GM19395 (cell line): ENCODE results near the gene GALNT4.

Source experiments
- ATAC-seq: cut with Tn5 transposase; IDR thresholded peaks from one replicate; pipeline ENCODE4 v1.9.1; 2021; ENCODE audit warnings: mild to moderate bottlenecking, moderate library complexity; ENCODE audit not compliant: unreplicated experiment

Gene GALNT4

DNA sequence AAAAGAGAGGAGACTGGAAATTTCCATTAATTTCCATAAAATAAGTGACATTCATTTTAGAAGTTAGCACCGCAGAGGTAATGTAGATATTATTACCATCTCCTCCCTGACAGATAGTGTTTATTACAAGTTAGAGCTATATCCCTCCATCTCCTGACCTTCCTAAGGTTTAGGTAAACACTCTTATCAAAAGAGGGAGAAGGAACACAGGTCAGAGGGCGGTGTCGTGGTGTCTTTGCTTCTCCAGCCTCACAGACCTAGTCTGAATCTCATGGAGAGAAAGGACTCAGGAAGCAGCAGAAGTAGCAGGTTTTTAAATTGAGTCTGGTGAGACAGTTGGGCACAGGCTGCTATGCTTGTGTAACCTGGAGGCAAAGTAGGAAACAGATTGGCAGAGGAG, 12.8 kb upstream of the GALNT4 start:
- ATAC-seq: no peak

GRCh38 chr12:89529738-89530137, 5.1 kb upstream of the GALNT4 start:
- ATAC-seq: no peak

DNA sequence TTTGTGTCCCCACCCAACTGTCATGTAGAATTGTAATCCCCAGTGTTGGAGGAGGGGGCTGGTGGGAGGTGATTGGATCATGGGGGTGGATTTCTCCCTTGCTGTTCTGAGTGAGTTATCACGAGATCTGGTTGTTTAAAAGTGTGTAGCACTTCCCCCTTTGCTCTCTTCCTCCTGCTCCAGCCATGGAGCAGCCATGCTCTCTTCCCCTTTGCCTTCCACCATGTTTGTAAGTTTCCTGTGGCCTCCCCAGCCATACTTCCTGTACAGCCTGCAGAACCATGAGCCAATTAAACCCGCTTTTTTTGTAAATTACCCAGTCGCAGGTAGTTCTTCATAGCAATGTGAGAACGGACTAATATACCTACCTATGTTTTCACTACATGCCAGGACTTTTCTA, 3.8 kb upstream of the GALNT4 start:
- no peak for ATAC-seq

DNA sequence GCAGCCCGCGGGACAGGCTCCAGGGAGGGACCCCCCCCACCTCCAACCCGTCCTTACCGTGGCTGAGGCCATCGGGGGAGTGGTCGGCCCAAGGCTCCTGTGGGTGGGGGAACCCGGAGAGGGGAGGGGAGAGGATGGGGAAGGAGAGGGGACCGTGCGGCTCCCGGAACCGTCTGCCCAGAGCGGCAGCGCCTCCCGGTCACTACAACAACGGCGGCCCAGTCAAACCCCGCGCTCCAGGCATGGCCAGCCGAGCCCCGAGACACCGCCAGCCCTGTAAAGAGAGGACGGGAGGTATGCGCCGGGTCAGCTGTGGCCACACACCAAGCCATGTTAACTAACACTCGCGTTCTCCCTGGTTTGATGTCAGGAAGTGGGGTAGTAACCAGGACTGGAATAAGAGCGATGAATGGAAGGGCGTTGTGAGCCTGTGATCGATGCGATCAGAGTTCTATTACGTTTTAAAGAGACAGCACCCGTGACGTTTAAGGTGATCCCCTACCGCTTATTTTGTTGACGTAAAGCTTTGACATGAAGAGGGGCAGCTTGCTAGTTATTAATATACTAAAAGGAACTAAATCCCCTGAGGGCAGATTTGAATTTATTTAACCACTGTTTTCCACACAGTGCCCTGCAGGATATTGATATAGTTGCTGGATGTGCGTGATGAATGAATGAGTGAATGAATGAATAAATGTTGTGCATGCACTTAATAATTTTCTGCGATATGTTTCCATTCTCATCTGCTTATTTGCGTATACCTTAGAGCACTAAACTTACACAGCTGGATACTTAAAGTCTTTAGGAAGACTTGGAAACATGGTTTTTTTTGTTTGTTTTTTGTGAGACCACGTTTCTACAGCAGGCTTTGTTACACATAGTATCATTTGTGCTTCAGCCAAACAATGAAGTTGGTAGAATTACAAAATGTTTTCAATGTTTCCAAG, 1.5 kb upstream of the GALNT4 start, which contains the start of gene POC1B:
TSS of gene POC1B (minus strand) at position 224 of the 947 bp plus-strand sequence. CDS start at position 72, 152 bp downstream.
- peak; percentile 68 for ATAC-seq

DNA sequence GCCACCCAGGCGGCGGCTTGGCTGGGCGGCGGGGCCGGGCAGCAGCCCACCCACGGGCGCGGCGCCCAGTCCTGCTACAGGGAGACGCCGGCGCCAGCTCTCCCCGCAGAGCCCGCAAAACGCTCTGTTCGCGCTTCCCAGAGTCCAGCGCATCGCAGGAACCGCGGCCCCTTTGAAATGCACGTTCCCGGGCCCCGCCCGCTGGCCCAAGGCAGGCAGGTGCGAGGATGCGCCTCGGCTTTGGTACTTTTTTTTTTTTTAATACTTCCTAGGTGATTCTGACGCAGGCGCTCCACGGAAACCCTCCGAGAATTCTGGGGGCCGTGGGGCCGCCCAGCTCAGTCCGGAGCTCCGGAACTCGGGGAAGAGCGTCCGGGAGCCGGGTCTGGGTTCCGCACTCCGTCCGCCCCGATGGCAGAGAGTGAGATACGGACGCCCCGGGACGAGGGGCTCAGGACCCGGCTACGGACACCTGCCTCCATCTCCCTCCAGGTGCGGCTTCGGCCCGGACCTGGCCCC, 768 bp upstream of the GALNT4 start:
- peak; percentile 36 for ATAC-seq

- ATAC-seq: no peak
These were observed 604 bp downstream of the GALNT4 start for GRCh38 chr12:89523843-89524540.

GRCh38 chr12:89523393-89523792, 1.2 kb downstream of the GALNT4 start:
- no peak for ATAC-seq

DNA sequence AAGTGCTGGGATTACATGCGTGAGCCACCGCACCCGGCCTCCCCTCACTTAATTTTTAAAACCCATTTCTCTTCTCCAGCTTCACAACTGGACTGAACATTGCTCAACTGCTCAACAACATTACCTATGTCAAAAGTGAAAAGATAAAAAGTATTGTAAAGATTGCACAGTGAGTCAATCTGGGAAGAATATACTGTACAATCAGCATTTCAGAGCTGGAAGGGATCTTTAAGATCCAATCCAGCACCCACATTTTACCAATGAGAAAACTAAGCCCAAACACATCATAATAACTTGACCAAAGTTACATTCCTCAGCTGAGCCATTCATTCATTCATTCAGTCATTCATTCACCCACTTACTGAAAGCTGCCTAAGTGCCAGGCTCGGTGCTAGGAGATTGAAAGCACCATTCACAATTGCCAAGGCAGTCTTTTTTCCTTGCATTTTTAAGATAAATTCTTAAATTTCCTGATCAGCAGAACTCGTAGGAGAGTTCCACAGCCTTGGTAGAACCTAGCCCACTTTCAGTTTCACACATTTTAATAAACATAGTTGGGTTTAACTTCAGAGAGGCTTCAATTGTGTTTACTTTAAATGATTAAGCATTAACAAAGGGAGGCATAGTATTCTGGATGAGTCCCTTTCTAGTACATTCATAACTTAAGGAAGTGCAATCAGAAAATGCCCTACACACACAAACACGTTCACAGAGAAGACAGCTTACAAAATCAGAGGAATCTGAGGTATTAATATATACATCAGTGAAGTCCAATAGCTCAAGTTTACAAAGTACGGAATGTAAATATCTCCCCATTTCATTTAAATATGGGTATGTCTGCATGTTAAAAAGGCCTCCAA, 3.0 kb downstream of the GALNT4 start:
- ATAC-seq: no peak

- ATAC-seq: no peak
These were observed 6.9 kb downstream of the GALNT4 start for GRCh38 chr12:89517720-89518119.

DNA sequence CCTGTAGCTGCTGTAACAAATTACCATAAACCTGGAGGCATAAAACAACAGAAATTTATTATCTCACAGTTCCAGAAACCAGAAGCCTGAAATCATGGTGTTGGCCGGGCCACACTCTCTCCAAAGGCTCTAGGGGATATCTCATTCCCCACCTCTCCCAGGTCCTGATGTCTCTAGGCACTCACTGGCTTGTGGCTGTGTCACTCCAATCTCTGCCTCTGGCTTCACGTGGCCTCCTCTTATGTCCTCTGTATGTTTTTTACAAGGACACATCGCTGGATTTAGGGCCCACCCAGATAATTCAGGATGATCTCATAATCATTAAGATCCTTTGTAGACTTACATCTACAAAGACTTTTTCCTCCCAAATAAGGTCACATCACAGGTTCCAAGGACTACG, 8.0 kb downstream of the GALNT4 start:
- ATAC-seq: no peak

GRCh38 chr12:89514751-89515150, 9.8 kb downstream of the GALNT4 start:
- peak; percentile 80 for ATAC-seq

DNA sequence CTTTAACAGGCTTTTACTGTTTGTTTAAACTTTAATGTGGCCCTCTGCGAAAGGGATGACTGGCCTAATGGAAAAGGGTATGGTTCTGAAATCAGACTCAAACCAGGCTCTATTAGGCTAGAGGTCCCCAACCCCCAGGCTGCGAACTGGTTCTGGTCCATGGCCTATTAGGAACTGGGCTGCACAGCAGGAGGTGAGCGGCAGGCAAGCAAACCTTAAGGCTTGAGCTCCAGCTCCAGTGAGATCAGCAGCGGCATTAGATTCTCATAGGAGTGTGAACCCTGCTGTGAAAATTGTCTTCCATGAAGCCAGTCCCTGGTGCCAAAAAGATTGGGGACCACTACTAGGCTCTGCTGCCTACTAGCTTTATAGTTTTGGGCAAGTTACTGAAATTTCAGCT, 11.1 kb downstream of the GALNT4 start:
- no peak for ATAC-seq

DNA sequence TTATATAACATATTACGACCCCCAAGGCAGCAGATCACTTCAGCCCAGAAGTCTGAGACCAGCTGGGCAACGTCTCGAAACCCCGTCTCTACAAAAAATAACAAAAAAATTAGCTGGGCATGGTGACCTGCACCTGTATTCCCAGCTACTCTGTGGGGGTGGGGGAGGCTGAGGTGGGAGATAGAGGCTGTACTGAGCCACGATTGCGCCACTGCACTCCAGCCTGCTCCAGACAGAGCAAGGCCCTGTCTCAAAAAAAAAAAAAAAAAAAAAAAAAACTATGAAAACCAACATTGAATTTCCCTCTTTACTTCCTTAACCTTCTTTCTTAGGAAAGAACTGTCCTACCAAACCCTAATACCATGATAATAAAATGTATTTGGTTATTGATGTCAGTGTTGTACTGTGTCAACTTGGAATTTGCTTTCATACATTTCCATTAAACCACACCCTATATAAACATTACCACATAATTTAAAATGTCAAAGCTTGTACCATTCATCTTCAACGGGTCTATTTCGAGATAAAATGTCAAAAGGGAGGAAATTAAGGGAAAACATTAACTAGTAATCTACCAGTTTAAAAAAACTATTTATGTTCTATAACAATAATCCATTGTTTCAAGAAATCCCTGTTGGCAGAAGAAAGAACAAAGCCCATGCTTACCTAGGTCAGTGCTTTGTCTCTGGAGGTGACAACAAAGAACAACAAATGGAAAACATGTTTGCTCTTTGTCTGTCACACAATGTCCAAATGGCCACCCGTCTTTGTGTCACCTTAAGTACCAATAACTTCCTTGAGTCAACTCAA, 17.4 kb downstream of the GALNT4 start:
- no peak for ATAC-seq

- ATAC-seq: no peak
These were observed 18.5 kb downstream of the GALNT4 start for GRCh38 chr12:89506050-89506449.

GRCh38 chr12:89504560-89505346, 19.8 kb downstream of the GALNT4 start:
- no peak for ATAC-seq

- ATAC-seq: no peak
These were observed 22.8 kb downstream of the GALNT4 start for GRCh38 chr12:89501793-89502192.

- ATAC-seq: no peak
These were observed 24.7 kb downstream of the GALNT4 start for GRCh38 chr12:89499857-89500256.

GRCh38 chr12:89497467-89497866, 27.1 kb downstream of the GALNT4 start:
- ATAC-seq: no peak

DNA sequence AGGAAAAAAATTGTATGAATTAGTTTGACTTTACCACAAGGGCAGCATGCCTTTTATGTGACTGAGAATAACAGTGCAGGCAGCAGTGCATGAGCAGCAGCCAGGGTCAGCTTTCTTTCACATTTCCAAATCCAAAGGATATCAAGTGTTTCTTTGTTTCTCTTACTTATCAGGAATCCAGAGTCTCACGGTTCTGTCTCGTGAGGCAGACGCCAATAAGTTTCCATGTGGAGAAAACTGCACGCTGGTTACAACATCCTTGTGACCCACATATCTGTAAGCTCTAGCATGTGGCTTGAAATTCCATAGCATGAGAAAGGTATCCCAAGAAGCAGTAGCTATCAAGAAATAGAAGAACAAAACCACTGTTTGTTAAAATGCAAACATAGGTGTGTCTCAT, 27.6 kb downstream of the GALNT4 start:
- no peak for ATAC-seq
